Fibroblast of villous mesenchyme (primary cell): Measurements from ENCODE around the gene KCNK2. TPM values are rescaled to one million over a fixed set of nuclear protein-coding genes. Genes with fewer than 3 reads are reported as not detected.

Experiments
- DNase-seq: peaks from one replicate; pipeline ENCODE4 v3.0.0-alpha.2; 2010; ENCODE audit warnings: low read depth
- H3K4me3 ChIP-seq: 2 replicates; pipeline ENCODE4 v1.5.1; 2011; ENCODE audit warnings: low read depth, mild to moderate bottlenecking, low read length
- CTCF ChIP-seq: IDR thresholded peaks from 2 replicates; pipeline ENCODE4 v1.5.1; 2012; ENCODE audit warnings: low read depth, mild to moderate bottlenecking, low read length; ENCODE audit not compliant: insufficient read depth
- total RNA-seq: library from RNA; depleted of rRNA; stranded (reverse); fragments of >200 nt; gene quantifications from 2 replicates; pipeline ENCODE4 v1.2.3, GENCODE V29; 2012

Gene KCNK2
- total RNA-seq, 1 donor = 61.7 TPM

GRCh38 chr1:215111916-215112315 is 29.4 kb downstream of the KCNK2 start:
- DNase-seq = no peak
- no peak overlapping the region for H3K4me3 ChIP-seq
- no peak for TF ChIP-seq CTCF

GRCh38 chr1:215113776-215114153 is 31.2 kb downstream of the KCNK2 start:
- no peak for TF ChIP-seq CTCF
- no peak for DNase-seq
- no peak overlapping the region for H3K4me3 ChIP-seq

- peak; percentile 42 for DNase-seq
- TF ChIP-seq CTCF = no peak
- no peak overlapping the region for H3K4me3 ChIP-seq
Observed at GRCh38 chr1:215114154-215114933, 31.8 kb downstream of the KCNK2 start.

GRCh38 chr1:215115760-215116159 is 33.2 kb downstream of the KCNK2 start:
- TF ChIP-seq CTCF = no peak
- DNase-seq = no peak
- no peak overlapping the region for H3K4me3 ChIP-seq

- H3K4me3 ChIP-seq = no peak overlapping the region
- no peak for TF ChIP-seq CTCF
- DNase-seq = peak; percentile 5
Observed at GRCh38 chr1:215118081-215118480, 35.5 kb downstream of the KCNK2 start.

- no peak for TF ChIP-seq CTCF
- no peak overlapping the region for H3K4me3 ChIP-seq
Observed at GRCh38 chr1:215119056-215119455, 36.5 kb downstream of the KCNK2 start.

More at GRCh38 chr1:215119056-215119455, 36.5 kb downstream of the KCNK2 start:
- DNase-seq = no peak
